Body of pancreas (tissue), 4 donors: ENCODE results near the gene MCM8. TPM values are rescaled to one million over a fixed set of nuclear protein-coding genes. Genes with fewer than 3 reads are reported as not detected.

Source experiments
- ATAC-seq: fragments of 150-250 bp; one replicate; pipeline ENCODE4 v1.9.1; 2016
- DNase-seq, 4 donors: peaks; one replicate each; pipeline ENCODE4 v3.0.0-alpha.2; 2019
- H3K27ac ChIP-seq, 4 donors: fragments of 200-600 bp; sonication (generic); 1 replicate in 3 of 4; 2 replicates in 1 of 4; pipeline versions ENCODE4 v1.5.1 to v1.6.1; 2016 to 2019; ENCODE audit warnings: mild to moderate bottlenecking in 1 of 4, mixed read lengths in 1 of 4, moderate library complexity in 1 of 4
- H3K27me3 ChIP-seq, 2 donors: fragments of 200-600 bp; sonication (generic); one replicate each; pipeline ENCODE4 v1.6.0; 2016; ENCODE audit warnings: mild to moderate bottlenecking in 1 of 2
- H3K36me3 ChIP-seq, 2 donors: fragments of 200-600 bp; sonication (generic); replicated peaks in 1 of 2; 2 replicates each; pipeline ENCODE4 v1.5.1; 2016; ENCODE audit warnings: low read depth in 2 of 2; ENCODE audit not compliant: insufficient read depth in 1 of 2
- H3K4me1 ChIP-seq: fragments of 200-600 bp; sonication (generic); one replicate; pipeline ENCODE4 v1.6.0; 2016
- H3K4me3 ChIP-seq, 2 donors: fragments of 200-600 bp; sonication (generic); 1 replicate in 1 of 2; 2 replicates in 1 of 2; pipeline ENCODE4 v1.5.1; 2016 to 2019
- H3K9me3 ChIP-seq, 3 donors: fragments of 200-600 bp; sonication (generic); 1 replicate in 2 of 3; 2 replicates in 1 of 3; pipeline ENCODE4 v1.5.1; 2016
- POLR2A ChIP-seq, 3 donors: fragments of 450-650 bp; IDR thresholded peaks; one replicate each; pipeline ENCODE4 v1.6.1; 2016; ENCODE audit warnings: antibody characterized with exemption in 3 of 3, mild to moderate bottlenecking in 2 of 3
- WGBS, 2 donors: methylation state at CpG; one replicate each; pipeline ENCODE4 v1.1.5; 2017; 5-methylcytosine and 5-hydroxymethylcytosine counted together
- intact Hi-C: fragments of 100-400 bp; cut with DNase I; formaldehyde crosslinking; loops from one replicate; pipeline ENCODE4 v1.15.1; 2023
- total RNA-seq, 2 donors: library from RNA; depleted of rRNA; stranded (reverse); fragments of >200 nt; gene quantifications; one replicate each; pipeline ENCODE4 v1.1.0, GENCODE V29; 2016
- TF ChIP-seq, protein P1 (sequence below), 7 experiments: fragments of 450-650 bp in 4 of 7; fragments of 200-600 bp in 3 of 7; sonication (generic) in 3 of 7; IDR thresholded peaks; one replicate each; pipeline ENCODE4 v1.5.1; 2016 to 2019; ENCODE audit warnings: antibody characterized with exemption in 7 of 7

Gene MCM8
- total RNA-seq: 1 to 10 TPM; 2.6 to 3.6 TPM

DNA sequence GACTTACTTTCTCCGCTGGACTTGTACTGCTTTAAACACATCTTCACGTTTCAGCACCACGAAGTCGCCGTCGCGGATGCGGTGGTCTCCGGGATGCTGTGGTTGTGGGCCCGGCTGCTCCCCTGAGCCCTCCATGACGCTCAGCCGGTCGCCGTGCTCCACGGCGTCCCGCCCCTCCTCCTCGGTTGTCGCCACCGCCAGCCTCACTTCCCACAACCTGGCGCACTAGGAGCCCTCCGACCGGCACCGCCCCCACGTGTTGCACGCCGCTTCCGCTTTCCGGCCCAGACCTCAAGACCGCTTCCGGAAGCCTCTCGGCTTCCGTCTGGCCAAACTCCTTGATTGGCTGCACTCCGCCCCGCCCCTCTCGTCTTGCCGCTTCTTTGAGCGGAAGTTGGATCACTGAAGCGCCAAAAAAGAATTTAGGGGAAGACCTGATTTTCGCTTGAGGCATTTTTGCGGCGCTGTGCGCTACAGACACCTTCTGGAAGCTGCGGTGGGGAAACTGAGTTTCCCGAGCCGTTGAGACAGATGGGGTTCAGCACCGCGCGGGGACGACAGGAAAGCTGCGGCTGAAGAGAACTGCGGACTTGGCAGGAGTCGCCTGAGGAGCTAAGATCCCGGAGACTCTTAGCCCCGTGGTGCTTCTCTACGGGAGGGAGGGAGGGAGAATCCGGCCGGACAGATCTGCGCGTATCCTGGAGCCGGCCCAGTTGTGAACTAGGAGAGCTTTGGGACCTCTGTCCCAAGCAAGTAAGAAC is at the start of gene MCM8, which contains the start of gene TRMT6:
Gene MCM8 (plus strand): TSS at position 382 of the 761 bp plus-strand sequence. CDS start 1,364 bp downstream, outside the sequence.
Gene TRMT6 (minus strand): TSS at position 263 of the 761 bp plus-strand sequence. CDS start 128 bp downstream, at position 135.
- H3K4me1 ChIP-seq: peaks cover 20% of the 10 kb centered on the region
- peak within 1 kb of the TSS; percentile 50 to 78 for H3K4me3 ChIP-seq
- intact Hi-C loops: no loop called here
- 1% methylated on average over 24 to 61 of the region's 61 CpGs for WGBS, 2 donors
- H3K9me3 ChIP-seq: no peaks in the 10 kb centered on the region
- peak; percentile 93 to 97 (median 96) for DNase-seq
- H3K27ac ChIP-seq: peak within 1 kb of the TSS; percentile 55 to 82 (median 69)
- TF ChIP-seq POLR2A (IDR thresholded peaks at IDR 0.05): peak in 2 of 3 donors; percentile 62
- TF ChIP-seq, protein P1, sequence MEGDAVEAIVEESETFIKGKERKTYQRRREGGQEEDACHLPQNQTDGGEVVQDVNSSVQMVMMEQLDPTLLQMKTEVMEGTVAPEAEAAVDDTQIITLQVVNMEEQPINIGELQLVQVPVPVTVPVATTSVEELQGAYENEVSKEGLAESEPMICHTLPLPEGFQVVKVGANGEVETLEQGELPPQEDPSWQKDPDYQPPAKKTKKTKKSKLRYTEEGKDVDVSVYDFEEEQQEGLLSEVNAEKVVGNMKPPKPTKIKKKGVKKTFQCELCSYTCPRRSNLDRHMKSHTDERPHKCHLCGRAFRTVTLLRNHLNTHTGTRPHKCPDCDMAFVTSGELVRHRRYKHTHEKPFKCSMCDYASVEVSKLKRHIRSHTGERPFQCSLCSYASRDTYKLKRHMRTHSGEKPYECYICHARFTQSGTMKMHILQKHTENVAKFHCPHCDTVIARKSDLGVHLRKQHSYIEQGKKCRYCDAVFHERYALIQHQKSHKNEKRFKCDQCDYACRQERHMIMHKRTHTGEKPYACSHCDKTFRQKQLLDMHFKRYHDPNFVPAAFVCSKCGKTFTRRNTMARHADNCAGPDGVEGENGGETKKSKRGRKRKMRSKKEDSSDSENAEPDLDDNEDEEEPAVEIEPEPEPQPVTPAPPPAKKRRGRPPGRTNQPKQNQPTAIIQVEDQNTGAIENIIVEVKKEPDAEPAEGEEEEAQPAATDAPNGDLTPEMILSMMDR (IDR thresholded peaks at IDR 0.05): peak in 1 of 7 experiments; percentile 2
- H3K27me3 ChIP-seq: no peaks in the 10 kb centered on the region
- peaks cover 0 to 3% of the 10 kb centered on the region in 2 donors for H3K36me3 ChIP-seq
- peak; percentile 100 for ATAC-seq

DNA sequence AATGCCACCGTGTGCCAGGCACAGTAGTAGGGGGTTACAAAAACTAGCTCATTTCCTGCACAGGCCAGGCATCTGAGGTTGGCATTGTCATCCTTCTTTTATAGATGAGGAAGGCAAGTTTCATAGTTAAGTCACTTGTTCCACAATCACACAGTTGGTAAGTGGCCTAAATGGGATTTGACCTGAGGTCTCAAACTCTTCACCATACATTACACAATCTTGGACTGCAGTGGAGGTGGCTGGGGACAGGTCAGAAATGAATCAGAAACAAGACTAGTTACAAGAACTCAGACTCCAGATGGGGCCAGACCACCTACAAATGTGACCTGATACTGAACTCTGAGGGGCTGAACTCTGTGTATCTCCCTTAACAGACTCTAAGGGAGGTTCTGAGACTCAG is 49.5 kb upstream of the MCM8 start:
- no peak overlapping the region for H3K27ac ChIP-seq
- H3K27me3 ChIP-seq: no peaks in the 10 kb centered on the region
- H3K36me3 ChIP-seq: no peaks in the 10 kb centered on the region
- ATAC-seq (no peak), DNase-seq (no peak)
- H3K4me1 ChIP-seq: no peaks in the 10 kb centered on the region
- H3K9me3 ChIP-seq: no peaks in the 10 kb centered on the region
- intact Hi-C loops: no loop called here
- no peak for TF ChIP-seq POLR2A (IDR thresholded peaks at IDR 0.05)
- TF ChIP-seq, protein P1 (IDR thresholded peaks at IDR 0.05): no peak
- 65 to 74% methylated on average over 1 of the region's 1 CpG for WGBS, 2 donors
- no peak overlapping the region for H3K4me3 ChIP-seq

DNA sequence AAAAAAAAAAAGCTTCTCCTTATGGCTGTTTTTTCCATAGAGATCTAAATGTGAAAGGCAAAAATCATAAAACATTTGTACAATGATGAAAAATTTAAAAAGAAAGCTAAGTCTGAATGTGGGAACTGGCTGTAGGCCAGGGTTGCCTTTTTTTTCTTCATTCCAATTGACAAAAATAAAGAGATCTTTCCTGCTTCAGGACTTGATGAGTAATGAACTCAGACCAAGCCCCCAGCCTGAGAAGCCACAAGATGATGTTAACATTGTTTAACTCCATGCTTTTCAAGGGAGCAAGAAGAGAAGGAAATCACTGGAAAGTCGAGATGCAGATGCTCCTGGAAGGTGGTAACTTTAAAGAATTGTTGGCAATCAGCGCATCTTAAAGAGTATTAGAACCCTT is 41.5 kb upstream of the MCM8 start:
- no peak for TF ChIP-seq POLR2A (IDR thresholded peaks at IDR 0.05)
- TF ChIP-seq, protein P1 (IDR thresholded peaks at IDR 0.05): no peak
- WGBS, 2 donors: 58 to 61% methylated on average over 2 of the region's 2 CpGs
- ATAC-seq: no peak
- no peaks in the 10 kb centered on the region for H3K9me3 ChIP-seq
- H3K36me3 ChIP-seq: no peaks in the 10 kb centered on the region
- intact Hi-C loops: no loop called here
- H3K4me1 ChIP-seq: peaks cover 10% of the 10 kb centered on the region
- no peaks in the 10 kb centered on the region for H3K27me3 ChIP-seq
- DNase-seq: no peak
- H3K4me3 ChIP-seq: no peak overlapping the region
- H3K27ac ChIP-seq: no peak overlapping the region

DNA sequence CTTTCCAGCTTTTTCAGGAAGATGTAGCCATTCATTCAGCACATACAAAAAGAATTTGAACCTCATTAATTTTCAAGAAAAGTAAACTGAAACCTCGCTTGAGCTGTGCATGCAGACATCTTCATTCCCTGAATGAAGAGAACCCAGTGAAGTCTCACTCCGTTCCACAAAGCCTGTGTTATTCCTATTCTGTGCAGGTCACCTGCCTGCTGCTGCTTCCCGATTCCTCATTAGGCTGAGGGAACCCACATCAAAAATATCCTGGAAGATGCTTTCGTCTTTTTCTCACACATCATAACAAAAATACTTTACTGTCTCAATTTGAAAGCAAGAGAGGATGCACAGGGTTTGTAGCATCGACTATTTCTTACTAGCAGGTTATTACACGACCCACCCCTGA is 40.3 kb upstream of the MCM8 start:
- Histone ChIP-seq H3K4me1 (peaks cover 10% of the 10 kb centered on the region), H3K9me3 (no peaks in the 10 kb centered on the region), H3K36me3 (no peaks in the 10 kb centered on the region), H3K4me3 (no peak overlapping the region), H3K27ac (no peak overlapping the region), H3K27me3 (no peaks in the 10 kb centered on the region)
- DNase-seq: no peak
- ATAC-seq: no peak
- TF ChIP-seq POLR2A (IDR thresholded peaks at IDR 0.05): no peak
- TF ChIP-seq, protein P1 (IDR thresholded peaks at IDR 0.05): no peak
- WGBS, 2 donors: 51 to 52% methylated on average over 6 of the region's 6 CpGs
- intact Hi-C loops: no loop called here
